T-cell (primary cell): Measurements from ENCODE around the gene PYGL. TPM values are rescaled to one million over a fixed set of nuclear protein-coding genes. Genes with fewer than 3 reads are reported as not detected.

Source experiments
- ATAC-seq, 4 experiments: fragments of 200-7000 bp in 3 of 4; fragments of 150-1000 bp in 1 of 4; cut with Tn5 transposase; replicated peaks in 1 of 4; 1 replicate in 3 of 4; 2 replicates in 1 of 4; pipeline ENCODE4 v1.10.0; 2021; ENCODE audit warnings: moderate library complexity in 3 of 4, mild to moderate bottlenecking in 2 of 4, moderate number of reproducible peaks in 1 of 4
- CTCF ChIA-PET, 2 donors: fragments of 300-600 bp; sonication (Branson Sonifier 250); formaldehyde crosslinking; loops; one replicate each; lab custom pipeline; 2022; ENCODE audit warnings: antibody characterized with exemption in 2 of 2; lab: Charles Lee
- POLR2A ChIA-PET, 2 donors: fragments of 300-600 bp; sonication (Branson Sonifier 250); formaldehyde crosslinking; loops; one replicate each; lab custom pipeline; 2022; ENCODE audit warnings: antibody characterized with exemption in 2 of 2; lab: Charles Lee
- DNase-seq, 35 experiments: peaks; one replicate each; pipeline versions ENCODE4 v3.0.0 to v3.0.0-alpha.2; 2013 to 2023
- H3K27ac ChIP-seq: one replicate; pipeline ENCODE4 v1.5.1; 2013; ENCODE audit warnings: low read length
- H3K27me3 ChIP-seq, 2 experiments: replicated peaks in 1 of 2; 1 replicate in 1 of 2; 2 replicates in 1 of 2; pipeline versions ENCODE4 v1.6.1 to v1.7.0; 2013; ENCODE audit warnings: low read length in 1 of 2, mixed read lengths in 1 of 2; ENCODE audit not compliant: control insufficient read depth in 2 of 2, insufficient read depth in 2 of 2; ENCODE audit errors: extremely low read depth in 1 of 2
- H3K36me3 ChIP-seq, 2 donors: 1 replicate in 1 of 2; 2 replicates in 1 of 2; pipeline versions ENCODE4 v1.6.1 to v1.7.0; 2013; ENCODE audit warnings: low read length in 1 of 2; ENCODE audit not compliant: control insufficient read depth in 2 of 2, insufficient read depth in 1 of 2; ENCODE audit errors: extremely low read depth in 1 of 2
- H3K4me1 ChIP-seq, 2 experiments: 1 replicate in 1 of 2; 2 replicates in 1 of 2; pipeline versions ENCODE4 v1.6.1 to v1.7.0; 2013; ENCODE audit warnings: low read length in 2 of 2, mixed read lengths in 1 of 2; ENCODE audit not compliant: insufficient read depth in 2 of 2, control insufficient read depth in 1 of 2; ENCODE audit errors: extremely low read depth in 1 of 2
- H3K4me3 ChIP-seq, 2 donors: 1 replicate in 1 of 2; 2 replicates in 1 of 2; pipeline versions ENCODE4 v1.5.1 to v1.7.0; 2013; ENCODE audit warnings: mild to moderate bottlenecking in 2 of 2, low read length in 1 of 2, moderate library complexity in 1 of 2; ENCODE audit not compliant: control insufficient read depth in 1 of 2; ENCODE audit errors: extremely low read depth in 1 of 2
- H3K9me3 ChIP-seq: 2 replicates; pipeline ENCODE4 v1.7.0; 2013
- H3K27ac Mint-ChIP-seq, 2 donors: one replicate each; pipeline ENCODE4 v1.8.0; 2020 to 2021; ENCODE audit warnings: mild to moderate bottlenecking in 2 of 2, mixed read lengths in 2 of 2
- H3K27me3 Mint-ChIP-seq, 2 donors: one replicate each; pipeline ENCODE4 v1.8.0; 2021 to 2022; ENCODE audit warnings: mixed read lengths in 2 of 2
- H3K36me3 Mint-ChIP-seq: one replicate; pipeline ENCODE4 v1.8.0; 2021; ENCODE audit warnings: mixed read lengths
- H3K4me1 Mint-ChIP-seq, 3 donors: one replicate each; pipeline ENCODE4 v1.8.0; 2020 to 2022; ENCODE audit warnings: mixed read lengths in 3 of 3, mild to moderate bottlenecking in 1 of 3
- H3K4me3 Mint-ChIP-seq, 3 donors: one replicate each; pipeline ENCODE4 v1.8.0; 2020 to 2022; ENCODE audit warnings: mild to moderate bottlenecking in 3 of 3, mixed read lengths in 3 of 3, moderate library complexity in 3 of 3
- H3K9me3 Mint-ChIP-seq, 3 donors: one replicate each; pipeline ENCODE4 v1.8.0; 2020 to 2022; ENCODE audit warnings: mixed read lengths in 3 of 3
- WGBS: methylation state at CpG from one replicate; pipeline ENCODE4 v1.1.5; 2013; ENCODE audit warnings: missing lambda C conversion rate; ENCODE audit not compliant: insufficient coverage; 5-methylcytosine and 5-hydroxymethylcytosine counted together
- total RNA-seq, 35 experiments: library from RNA in 6 of 35; stranded (reverse) in 6 of 35; fragments of 120-200 nt in 1 of 35; gene quantifications; one replicate each; pipeline versions ENCODE4 v1.2.1 to v1.2.4 and lab custom pipeline; 2013 to 2026

Gene PYGL
- total RNA-seq, 5 donors from 2014 or later (not counting 1 experiment from before 2014, with no cell fraction given), result 0.44 to 0.90 (median 0.65) TPM

GRCh38 chr14:50862036-50862570, 82.2 kb downstream of the PYGL start:
- H3K36me3 ChIP-seq, result no peaks in the 10 kb centered on the region
- H3K36me3 Mint-ChIP-seq, result no peaks in the 10 kb centered on the region
- ChIA-PET CTCF (interaction anchor here (1.0 to 4.3 kb wide), 9 partner anchors 13 to 88 kb away, joined by 3 to 132 read pairs (median 6); no protein-coding TSS in a partner anchor), POLR2A (interaction anchor here (0.5 to 0.6 kb wide), 3 partner anchors 62 to 189 kb away, joined by 3 to 7 read pairs (median 3); no protein-coding TSS in a partner anchor)
- H3K27me3 ChIP-seq, result no peaks in the 10 kb centered on the region
- no peak for DNase-seq
- no peak overlapping the region for H3K4me3 Mint-ChIP-seq
- peaks cover 10 to 21% (median 15%) of the 10 kb centered on the region in 3 donors for H3K4me1 Mint-ChIP-seq
- no peaks in the 10 kb centered on the region for H3K9me3 ChIP-seq
- H3K27me3 Mint-ChIP-seq, result peaks cover 11 to 12% of the 10 kb centered on the region in 2 donors
- no peaks in the 10 kb centered on the region for H3K9me3 Mint-ChIP-seq
- H3K4me1 ChIP-seq, result peaks cover 4 to 8% of the 10 kb centered on the region in 2 experiments
- no CpG with 5 or more reads among the region's 4 CpGs for WGBS
- no peak overlapping the region for H3K27ac Mint-ChIP-seq
- ATAC-seq, result no peak
- no peak overlapping the region for H3K4me3 ChIP-seq
- H3K27ac ChIP-seq, result no peak overlapping the region

GRCh38 chr14:50860478-50861086, 83.7 kb downstream of the PYGL start:
- peaks cover 0 to 3% of the 10 kb centered on the region in 2 donors for H3K27me3 Mint-ChIP-seq
- H3K36me3 ChIP-seq, result no peaks in the 10 kb centered on the region
- peaks cover 4 to 8% of the 10 kb centered on the region in 2 experiments for H3K4me1 ChIP-seq
- ATAC-seq, result peak; percentile 68 to 80 (median 78)
- CTCF ChIA-PET, result interaction anchor here (0.5 to 4.3 kb wide), 98 partner anchors 8 to 1400 kb away, joined by 3 to 132 read pairs (median 5); partner anchors contain the start of gene NIN (in 1 of the 2)
- H3K27me3 ChIP-seq, result no peaks in the 10 kb centered on the region
- peak overlapping the region; percentile 87 to 93 (median 93) for H3K4me3 Mint-ChIP-seq
- no peaks in the 10 kb centered on the region for H3K9me3 Mint-ChIP-seq
- DNase-seq, result peak; percentile 72 to 93 (median 87)
- peaks cover 8 to 16% (median 15%) of the 10 kb centered on the region in 3 donors for H3K4me1 Mint-ChIP-seq
- no peak overlapping the region for H3K27ac ChIP-seq
- POLR2A ChIA-PET, result interaction anchor here (0.5 to 1.5 kb wide), 23 partner anchors 10 to 538 kb away, joined by 3 to 9 read pairs (median 4); partner anchors contain the start of genes ABHD12B (in 1 of the 2), NIN (in 1 of the 2) and SAV1 (in 1 of the 2)
- no peaks in the 10 kb centered on the region for H3K9me3 ChIP-seq
- H3K4me3 ChIP-seq, result peak overlapping the region; percentile 55 to 70
- H3K36me3 Mint-ChIP-seq, result no peaks in the 10 kb centered on the region
- no CpG with 5 or more reads among the region's 6 CpGs for WGBS
- H3K27ac Mint-ChIP-seq, result peak overlapping the region; percentile 84 to 91

- DNase-seq (no peak), ATAC-seq (no peak)
- H3K27me3 Mint-ChIP-seq, result no peaks in the 10 kb centered on the region
- no peaks in the 10 kb centered on the region for H3K36me3 Mint-ChIP-seq
- Histone ChIP-seq H3K9me3 (no peaks in the 10 kb centered on the region), H3K27me3 (no peaks in the 10 kb centered on the region), H3K4me3 (peak overlapping the region in 1 of 2 donors; percentile 55), H3K36me3 (no peaks in the 10 kb centered on the region), H3K4me1 (peaks cover 4 to 8% of the 10 kb centered on the region in 2 experiments), H3K27ac (no peak overlapping the region)
- ChIA-PET CTCF (interaction anchor here (0.5 to 4.3 kb wide), 25 partner anchors 8 to 999 kb away, joined by 3 to 132 read pairs (median 6); partner anchors contain the start of gene TRIM9 (in 1 of the 2)), POLR2A (interaction anchor here (0.6 to 1.4 kb wide), 4 partner anchors 30 to 82 kb away, joined by 3 to 6 read pairs (median 4); no protein-coding TSS in a partner anchor)
- peaks cover 5 to 15% (median 13%) of the 10 kb centered on the region in 3 donors for H3K4me1 Mint-ChIP-seq
- no peaks in the 10 kb centered on the region for H3K9me3 Mint-ChIP-seq
- no CpG with 5 or more reads among the region's 1 CpG for WGBS
- H3K4me3 Mint-ChIP-seq, result peak overlapping the region; percentile 87 to 93 (median 93)
- peak overlapping the region; percentile 66 to 75 for H3K27ac Mint-ChIP-seq
Observed at GRCh38 chr14:50859296-50859624, 85.0 kb downstream of the PYGL start.

GRCh38 chr14:50856660-50857059, 87.6 kb downstream of the PYGL start:
- Mint-ChIP-seq H3K27ac (no peak overlapping the region), H3K4me1 (peaks cover 5 to 15% (median 13%) of the 10 kb centered on the region in 3 donors), H3K27me3 (no peaks in the 10 kb centered on the region), H3K36me3 (no peaks in the 10 kb centered on the region), H3K4me3 (no peak overlapping the region), H3K9me3 (no peaks in the 10 kb centered on the region)
- peaks cover 4 to 8% of the 10 kb centered on the region in 2 experiments for H3K4me1 ChIP-seq
- H3K27me3 ChIP-seq, result no peaks in the 10 kb centered on the region
- ChIA-PET POLR2A (no interaction called here), CTCF (no interaction called here)
- H3K4me3 ChIP-seq, result no peak overlapping the region
- H3K36me3 ChIP-seq, result no peaks in the 10 kb centered on the region
- no peak overlapping the region for H3K27ac ChIP-seq
- ATAC-seq, result no peak
- H3K9me3 ChIP-seq, result no peaks in the 10 kb centered on the region
- WGBS, result 81% methylated on average over 5 of the region's 5 CpGs
- DNase-seq, result no peak

GRCh38 chr14:50855558-50855957, 88.7 kb downstream of the PYGL start:
- ChIA-PET POLR2A (interaction anchor here in 1 of 2 donors (0.7 to 0.8 kb wide), 2 partner anchors 10 to 792 kb away, joined by 3 to 5 read pairs; no protein-coding TSS in a partner anchor), CTCF (interaction anchor here in 1 of 2 donors (0.7 kb wide), 1 partner anchor 1156 kb away, joined by 3 read pairs; no protein-coding TSS in a partner anchor)
- H3K36me3 Mint-ChIP-seq, result no peaks in the 10 kb centered on the region
- H3K27ac Mint-ChIP-seq, result no peak overlapping the region
- peaks cover 4 to 8% of the 10 kb centered on the region in 2 experiments for H3K4me1 ChIP-seq
- H3K9me3 ChIP-seq, result no peaks in the 10 kb centered on the region
- H3K36me3 ChIP-seq, result no peaks in the 10 kb centered on the region
- ATAC-seq (no peak), DNase-seq (no peak)
- no peak overlapping the region for H3K4me3 Mint-ChIP-seq
- H3K9me3 Mint-ChIP-seq, result no peaks in the 10 kb centered on the region
- H3K27me3 ChIP-seq, result no peaks in the 10 kb centered on the region
- peaks cover 5 to 15% (median 11%) of the 10 kb centered on the region in 3 donors for H3K4me1 Mint-ChIP-seq
- H3K4me3 ChIP-seq, result no peak overlapping the region
- H3K27me3 Mint-ChIP-seq, result no peaks in the 10 kb centered on the region
- H3K27ac ChIP-seq, result no peak overlapping the region
- no CpG with 5 or more reads among the region's 1 CpG for WGBS
